ENCODE data around the gene ARID5A.

The ARID5A gene

GRCh38 chr2:96574364-96574763 lies 37.8 kb downstream of the ARID5A start:
- H3K4me1 ChIP-seq (ENCODE audit: insufficient read depth, poor library complexity, severe bottlenecking), result no peaks in the 10 kb centered on the region
- H3K9me3 ChIP-seq (ENCODE audit: severe bottlenecking), result no peaks in the 10 kb centered on the region
- no peak overlapping the region for H3K27ac ChIP-seq (ENCODE audit: poor library complexity, severe bottlenecking)
- TF ChIP-seq CTCF (IDR thresholded peaks at IDR 0.05; ENCODE audit: poor library complexity, severe bottlenecking), result no peak
- H3K27me3 ChIP-seq (ENCODE audit: insufficient read depth, poor library complexity, severe bottlenecking), result no peaks in the 10 kb centered on the region
- H3K36me3 ChIP-seq (ENCODE audit: low read depth), result no peaks in the 10 kb centered on the region
- DNase-seq (ENCODE audit: low spot score) (no peak), ATAC-seq (ENCODE audit: low read depth) (no peak)
- H3K4me3 ChIP-seq (ENCODE audit: severe bottlenecking), result no peak overlapping the region

GRCh38 chr2:96575785-96576456 lies 39.4 kb downstream of the ARID5A start:
- no peak for ATAC-seq (ENCODE audit: low read depth)
- no peaks in the 10 kb centered on the region for H3K4me1 ChIP-seq (ENCODE audit: insufficient read depth, poor library complexity, severe bottlenecking)

GRCh38 chr2:96577501-96577900 lies 40.9 kb downstream of the ARID5A start:
- no peak for TF ChIP-seq CTCF (IDR thresholded peaks at IDR 0.05; ENCODE audit: poor library complexity, severe bottlenecking)
- Histone ChIP-seq H3K27ac (ENCODE audit: poor library complexity, severe bottlenecking) (no peak overlapping the region), H3K4me1 (ENCODE audit: insufficient read depth, poor library complexity, severe bottlenecking) (no peaks in the 10 kb centered on the region), H3K27me3 (ENCODE audit: insufficient read depth, poor library complexity, severe bottlenecking) (no peaks in the 10 kb centered on the region), H3K9me3 (ENCODE audit: severe bottlenecking) (no peaks in the 10 kb centered on the region), H3K36me3 (ENCODE audit: low read depth) (no peaks in the 10 kb centered on the region), H3K4me3 (ENCODE audit: severe bottlenecking) (no peak overlapping the region)
- DNase-seq (ENCODE audit: low spot score) (no peak), ATAC-seq (ENCODE audit: low read depth) (no peak)

More at GRCh38 chr2:96575785-96576456, 39.4 kb downstream of the ARID5A start:
- Histone ChIP-seq H3K4me3 (ENCODE audit: severe bottlenecking) (no peak overlapping the region), H3K27me3 (ENCODE audit: insufficient read depth, poor library complexity, severe bottlenecking) (no peaks in the 10 kb centered on the region), H3K36me3 (ENCODE audit: low read depth) (no peaks in the 10 kb centered on the region), H3K9me3 (ENCODE audit: severe bottlenecking) (no peaks in the 10 kb centered on the region), H3K27ac (ENCODE audit: poor library complexity, severe bottlenecking) (no peak overlapping the region)
- no peak for TF ChIP-seq CTCF (IDR thresholded peaks at IDR 0.05; ENCODE audit: poor library complexity, severe bottlenecking)
- DNase-seq (ENCODE audit: low spot score), result no peak

GRCh38 chr2:96578731-96579130 lies 42.2 kb downstream of the ARID5A start:
- Histone ChIP-seq H3K27me3 (ENCODE audit: insufficient read depth, poor library complexity, severe bottlenecking) (no peaks in the 10 kb centered on the region), H3K9me3 (ENCODE audit: severe bottlenecking) (no peaks in the 10 kb centered on the region), H3K4me1 (ENCODE audit: insufficient read depth, poor library complexity, severe bottlenecking) (no peaks in the 10 kb centered on the region), H3K27ac (ENCODE audit: poor library complexity, severe bottlenecking) (no peak overlapping the region), H3K4me3 (ENCODE audit: severe bottlenecking) (no peak overlapping the region), H3K36me3 (ENCODE audit: low read depth) (no peaks in the 10 kb centered on the region)
- TF ChIP-seq CTCF (IDR thresholded peaks at IDR 0.05; ENCODE audit: poor library complexity, severe bottlenecking), result no peak
- no peak for DNase-seq (ENCODE audit: low spot score)
- no peak for ATAC-seq (ENCODE audit: low read depth)

- no peak for TF ChIP-seq CTCF (IDR thresholded peaks at IDR 0.05; ENCODE audit: poor library complexity, severe bottlenecking)
- no peak overlapping the region for H3K27ac ChIP-seq (ENCODE audit: poor library complexity, severe bottlenecking)
- ATAC-seq (ENCODE audit: low read depth) (0 out of 3 replicates have a peak, but pooled peaks have one; percentile 23), DNase-seq (ENCODE audit: low spot score) (no peak)
- no peaks in the 10 kb centered on the region for H3K36me3 ChIP-seq (ENCODE audit: low read depth)
- no peak overlapping the region for H3K4me3 ChIP-seq (ENCODE audit: severe bottlenecking)
- H3K27me3 ChIP-seq (ENCODE audit: insufficient read depth, poor library complexity, severe bottlenecking), result no peaks in the 10 kb centered on the region
- no peaks in the 10 kb centered on the region for H3K4me1 ChIP-seq (ENCODE audit: insufficient read depth, poor library complexity, severe bottlenecking)
- no peaks in the 10 kb centered on the region for H3K9me3 ChIP-seq (ENCODE audit: severe bottlenecking)
Measured at GRCh38 chr2:96579422-96579821, 42.9 kb downstream of the ARID5A start.
